ENCODE results near the gene EYS.

EYS gene

DNA sequence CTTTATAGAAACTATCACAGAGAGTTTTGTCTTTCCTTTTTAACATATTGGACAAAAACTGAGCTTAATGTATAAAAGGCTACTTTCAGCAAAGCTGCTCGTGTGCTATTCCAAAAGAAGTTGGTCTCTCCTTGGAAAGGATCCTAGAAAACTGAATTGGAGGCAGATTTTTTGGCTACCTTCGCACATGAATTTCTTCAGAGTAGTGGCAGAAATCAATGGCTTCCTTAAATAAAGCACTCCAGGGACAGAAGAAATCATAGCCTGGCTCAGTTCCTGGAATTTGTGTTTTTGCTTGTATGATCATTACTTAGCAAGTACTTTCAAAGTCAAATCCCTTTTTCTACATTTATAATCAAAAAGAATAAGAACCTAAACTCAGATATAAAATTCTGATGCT is 1291.1 kb downstream of the EYS start:
- DNase-seq = no peak

DNA sequence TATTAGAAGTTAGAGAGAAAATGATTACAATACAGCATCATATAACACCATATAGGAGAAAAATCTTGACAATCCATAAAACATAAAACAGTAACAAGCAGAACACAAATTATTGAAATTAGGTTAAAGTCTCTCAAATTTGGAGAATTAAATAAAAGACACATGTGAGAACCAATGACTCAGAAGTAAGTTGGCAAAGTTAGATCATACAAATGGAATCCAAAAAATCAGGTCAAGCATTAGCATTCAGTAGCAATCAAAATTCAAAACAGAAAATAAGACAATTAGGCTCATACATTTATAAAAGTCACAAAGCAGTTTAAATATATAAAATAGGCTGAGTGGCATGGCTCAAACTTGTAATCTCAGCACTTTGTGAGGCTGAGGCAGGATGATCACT is 1295.8 kb downstream of the EYS start:
- DNase-seq = no peak

DNA sequence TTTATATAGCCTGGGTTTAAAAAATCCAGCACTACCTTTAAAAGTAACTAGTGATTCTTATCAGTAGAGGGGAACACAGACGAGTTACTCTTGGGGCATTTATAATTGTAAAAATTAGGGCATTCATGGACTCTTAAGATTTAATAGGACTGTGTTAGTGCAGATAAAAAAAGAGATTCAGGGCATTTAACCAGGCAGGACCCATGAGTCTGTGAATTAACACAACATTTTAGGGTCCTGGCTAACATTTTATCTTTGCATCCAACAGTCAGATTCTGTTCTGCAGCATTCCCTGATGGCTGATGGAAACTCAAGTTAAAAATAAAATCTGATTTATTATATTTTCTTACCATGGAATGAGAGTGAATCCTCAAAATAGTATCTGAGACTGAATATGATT is 1297.1 kb downstream of the EYS start:
- DNase-seq = no peak

DNA sequence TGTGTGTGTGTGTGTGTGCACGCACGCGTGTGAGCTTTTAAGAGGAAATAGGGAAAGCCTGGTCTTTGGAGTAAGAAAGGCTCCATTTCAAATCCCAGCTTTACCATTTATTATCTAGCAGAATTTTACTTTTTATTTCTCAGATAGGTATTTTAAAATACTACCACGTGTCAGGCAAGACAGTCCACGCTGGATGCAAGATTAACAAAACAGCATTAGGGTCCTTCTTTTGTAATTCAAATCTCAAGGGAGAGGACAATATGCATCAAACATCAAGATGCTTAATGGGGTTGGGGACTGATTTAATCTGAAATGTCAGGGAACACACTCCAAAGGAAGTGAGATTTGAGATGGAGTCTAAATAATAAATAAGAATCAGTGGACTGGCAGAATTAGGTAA is 1302.6 kb downstream of the EYS start:
- no peak for DNase-seq

DNA sequence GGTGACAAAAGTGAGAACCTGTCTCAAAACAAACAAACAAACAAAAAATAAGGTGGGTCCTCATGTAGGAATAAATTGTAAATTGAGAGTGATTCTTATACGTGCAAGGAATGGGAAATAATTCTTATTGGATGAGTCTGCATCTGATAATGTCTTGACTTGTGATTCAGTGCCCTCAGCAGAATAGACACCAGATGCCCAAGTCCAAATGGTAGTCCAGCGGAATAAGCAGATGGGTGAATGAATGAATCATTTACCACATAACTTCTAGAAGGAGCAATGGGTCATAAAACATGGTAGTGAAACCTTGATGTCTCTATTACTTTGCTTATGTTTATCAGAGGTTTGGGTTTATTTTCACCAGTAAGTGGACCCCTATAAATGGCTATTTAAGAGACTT is 1323.7 kb downstream of the EYS start:
- no peak for DNase-seq

DNA sequence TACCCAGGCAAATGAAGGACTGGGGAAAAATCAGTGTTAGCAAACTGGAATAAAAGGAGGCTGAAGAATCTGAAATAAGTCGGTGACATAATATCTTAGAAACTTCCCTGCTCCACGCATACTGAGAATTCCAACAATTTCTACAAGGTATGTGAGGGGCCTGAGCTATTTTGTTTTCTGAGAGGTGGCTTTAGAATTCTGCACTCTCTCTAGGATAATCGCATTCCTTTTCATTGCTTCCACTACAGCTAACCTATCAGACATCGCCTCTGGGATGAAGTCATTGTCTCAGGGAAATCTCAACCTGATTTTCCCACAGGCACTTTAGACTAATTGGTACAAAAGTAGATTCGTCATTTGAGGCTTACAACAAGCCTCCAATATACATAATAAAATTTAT is 1330.6 kb downstream of the EYS start:
- no peak for DNase-seq

DNA sequence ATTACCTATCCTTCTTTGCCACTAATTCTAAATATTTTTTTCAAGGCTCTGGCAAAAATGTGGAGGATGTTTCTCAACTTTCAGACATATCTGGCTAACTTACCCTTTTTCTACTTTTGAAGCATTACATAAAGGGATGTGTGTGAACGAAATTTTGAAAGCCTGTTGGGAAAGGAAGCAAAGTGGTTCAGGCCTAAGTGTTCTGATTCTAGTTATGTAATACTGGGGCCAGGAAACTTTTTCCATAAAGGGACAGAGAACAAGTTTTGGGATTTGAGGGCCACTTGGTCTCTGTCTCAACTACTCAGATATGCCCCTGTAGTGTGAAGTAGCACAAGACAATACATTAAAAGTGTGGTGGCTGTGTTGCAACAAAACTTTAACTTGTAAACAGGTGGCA is 1349.6 kb downstream of the EYS start:
- DNase-seq = no peak

DNA sequence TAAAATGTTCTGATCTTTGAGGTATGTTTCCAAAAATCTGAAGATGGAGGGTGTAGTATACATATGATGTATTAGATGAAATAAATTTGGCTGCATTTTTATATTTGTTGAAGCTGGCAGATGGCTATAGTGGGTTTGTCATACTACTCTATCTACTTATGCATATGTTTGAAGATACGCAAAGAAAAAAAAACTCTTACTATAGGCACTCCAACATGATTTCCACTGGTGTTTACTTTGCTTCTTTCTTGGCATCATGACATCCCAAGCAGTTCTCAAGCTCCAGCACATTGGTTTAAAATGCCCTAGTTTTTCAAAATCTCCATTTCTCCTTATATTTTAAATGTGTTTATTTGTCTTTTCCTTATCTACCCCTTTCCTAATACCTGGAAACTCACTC is 1359.6 kb downstream of the EYS start:
- no peak for DNase-seq

DNA sequence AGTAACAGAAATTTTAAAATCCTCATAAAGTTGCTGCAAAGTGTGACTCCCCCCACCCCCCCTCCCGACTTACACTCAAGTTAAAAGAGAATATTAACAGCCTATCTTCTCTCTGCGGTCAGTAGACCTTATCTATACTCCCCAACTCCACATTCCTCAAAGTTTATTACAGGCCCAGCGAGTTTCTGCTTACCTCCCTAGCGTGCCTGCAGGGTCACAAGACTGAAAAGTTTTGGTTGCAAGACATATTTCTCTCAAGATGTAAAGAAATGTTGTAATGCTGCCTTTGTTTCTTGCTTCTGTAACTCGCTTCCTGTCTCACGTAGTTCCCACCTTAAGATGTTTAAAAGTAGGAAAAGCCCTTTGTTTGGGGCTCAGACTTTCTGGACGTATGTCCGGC is 1371.8 kb downstream of the EYS start:
- no peak for DNase-seq

DNA sequence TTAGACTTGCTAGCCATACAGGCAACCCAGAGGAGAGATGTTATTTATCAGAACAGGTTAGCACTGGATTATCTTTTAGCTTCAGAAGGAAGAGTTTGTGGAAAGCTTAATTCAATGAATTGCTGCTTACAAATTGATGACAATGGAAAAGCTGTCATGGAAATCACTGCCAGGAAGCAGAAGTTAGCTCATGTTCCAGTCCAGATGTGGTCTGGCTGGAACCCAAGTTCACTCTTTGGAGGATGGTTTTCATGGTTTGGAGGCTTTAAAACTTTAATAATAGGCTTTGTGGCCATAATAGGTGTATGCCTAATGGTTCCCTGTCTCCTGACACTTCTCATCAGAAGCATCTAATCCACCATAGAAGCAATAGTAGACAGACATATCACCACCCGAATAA is 1372.4 kb downstream of the EYS start:
- no peak for DNase-seq

DNA sequence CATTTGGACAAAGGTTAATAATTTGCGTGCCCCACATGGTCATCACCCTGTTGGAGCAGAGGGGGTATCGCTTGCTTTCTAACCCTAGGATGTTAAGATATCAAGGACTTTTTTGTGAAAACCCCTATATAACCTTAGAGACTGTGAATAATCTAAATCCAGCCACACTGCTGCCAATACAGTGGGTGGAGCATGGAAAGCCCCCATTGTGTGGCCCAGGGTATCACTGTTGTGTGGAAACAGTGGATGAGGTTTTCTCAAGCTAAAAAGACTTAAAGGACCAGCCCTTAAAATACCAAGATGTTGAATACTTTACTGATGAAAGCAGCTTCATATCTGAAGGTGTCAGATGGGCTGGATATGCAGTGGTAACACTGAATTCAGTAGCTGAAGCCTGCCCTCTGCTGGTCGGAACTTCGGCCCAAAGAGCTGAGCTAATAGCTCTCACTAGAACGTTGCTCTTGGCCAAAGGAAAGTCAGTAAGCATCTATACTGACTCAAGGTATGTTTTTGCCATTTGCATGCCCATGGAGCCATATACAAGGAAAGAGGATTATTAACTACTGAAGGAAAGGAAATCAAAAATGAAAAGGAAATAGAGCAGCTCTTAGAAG is 1376.2 kb downstream of the EYS start:
- no peak for DNase-seq

DNA sequence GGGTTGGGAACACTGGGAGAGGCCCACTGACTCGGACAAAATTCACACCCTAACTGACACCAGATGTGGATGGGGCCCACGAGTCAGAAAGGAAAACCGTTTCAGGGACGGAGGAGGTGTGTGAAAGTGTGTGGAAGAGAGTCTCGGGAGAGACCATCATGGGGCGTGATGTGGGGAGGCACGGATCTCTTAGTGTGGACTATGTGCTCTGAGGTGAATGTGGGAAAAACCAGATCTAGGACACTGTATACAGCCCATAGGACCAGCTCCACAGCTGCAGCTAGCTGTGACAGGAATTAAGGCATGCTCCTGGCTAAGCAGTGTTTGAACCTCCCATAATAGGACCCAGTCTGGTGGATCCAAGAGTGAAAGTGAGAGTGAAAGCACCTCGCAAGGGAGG is 1380.1 kb downstream of the EYS start:
- DNase-seq = no peak

DNA sequence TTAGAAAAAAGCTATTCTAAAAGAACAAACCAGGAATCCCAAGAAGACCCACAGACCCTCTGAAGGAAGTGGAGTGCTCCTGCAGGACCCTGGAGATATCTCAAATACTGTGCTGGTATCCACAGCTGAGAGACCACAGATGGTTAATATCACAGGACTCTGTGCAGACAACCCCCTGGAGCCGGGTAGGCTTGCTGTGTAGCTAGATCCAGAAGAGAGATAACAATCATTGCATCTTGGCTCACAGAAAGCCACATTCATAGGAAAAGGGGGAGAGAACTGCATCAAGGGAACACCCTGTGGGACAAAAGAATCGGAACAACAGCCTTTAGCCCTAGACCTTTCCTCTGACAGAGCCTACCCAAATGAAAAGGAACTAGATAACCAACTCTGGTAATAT is 1381.9 kb downstream of the EYS start:
- no peak for DNase-seq

DNA sequence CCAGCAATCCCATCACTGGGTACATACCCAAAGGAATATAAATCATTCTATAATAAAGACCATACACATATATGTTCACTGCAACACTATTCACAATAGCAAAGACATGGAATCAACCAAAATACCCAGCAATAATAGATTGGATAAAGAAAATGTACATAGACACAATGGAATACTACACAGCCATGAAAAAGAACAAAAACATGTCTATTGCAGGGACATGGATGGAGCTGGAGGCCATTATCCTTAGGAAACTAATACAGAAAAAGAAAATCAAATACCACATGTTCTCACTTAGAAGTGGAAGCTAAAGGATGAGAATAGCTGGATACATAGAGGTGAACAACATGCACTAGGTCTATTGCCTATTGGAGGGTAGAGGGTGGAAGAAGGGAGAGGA is 1396.8 kb downstream of the EYS start:
- DNase-seq = no peak

DNA sequence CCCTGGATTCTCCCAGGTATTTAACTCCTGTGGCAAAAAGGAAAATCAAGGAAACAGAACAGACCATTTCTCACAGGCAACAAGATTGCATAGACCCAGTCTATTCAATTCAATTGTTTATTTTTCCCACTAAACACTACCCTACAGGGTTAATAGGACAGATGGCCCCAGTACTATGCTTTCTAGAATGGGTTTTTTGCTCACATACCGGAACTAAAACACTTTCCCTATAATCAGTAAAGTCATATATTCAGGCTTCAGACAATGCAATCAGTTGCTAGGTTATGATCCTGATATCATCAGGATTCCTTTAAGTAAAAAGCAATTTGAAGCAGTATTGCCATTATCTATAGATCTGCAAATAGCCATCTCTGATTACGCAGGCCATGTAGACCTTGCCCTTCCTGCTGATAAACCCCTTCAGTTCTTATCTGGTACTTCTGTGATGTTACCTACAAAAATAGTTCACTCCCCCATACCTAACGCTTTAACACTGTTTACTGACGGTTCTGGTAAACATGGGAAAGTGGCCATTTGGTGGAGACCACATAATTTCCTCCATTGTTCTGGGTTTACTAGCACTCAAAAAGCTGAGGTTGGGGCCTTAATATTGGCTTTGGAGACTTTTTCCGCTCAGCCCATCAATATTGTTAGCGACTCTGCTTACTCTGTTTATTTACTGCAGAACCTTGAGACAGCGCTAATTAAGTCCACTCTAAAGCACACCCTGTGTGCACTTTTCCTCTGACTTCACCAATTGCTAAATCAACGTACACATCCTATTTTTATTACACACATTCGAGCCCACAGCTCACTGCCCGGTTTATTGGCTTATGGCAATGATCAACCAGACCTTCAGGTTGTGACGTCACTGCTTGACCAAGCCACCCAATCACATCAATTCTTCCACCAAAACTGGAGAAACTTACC is 1405.5 kb downstream of the EYS start:
- no peak for DNase-seq

DNA sequence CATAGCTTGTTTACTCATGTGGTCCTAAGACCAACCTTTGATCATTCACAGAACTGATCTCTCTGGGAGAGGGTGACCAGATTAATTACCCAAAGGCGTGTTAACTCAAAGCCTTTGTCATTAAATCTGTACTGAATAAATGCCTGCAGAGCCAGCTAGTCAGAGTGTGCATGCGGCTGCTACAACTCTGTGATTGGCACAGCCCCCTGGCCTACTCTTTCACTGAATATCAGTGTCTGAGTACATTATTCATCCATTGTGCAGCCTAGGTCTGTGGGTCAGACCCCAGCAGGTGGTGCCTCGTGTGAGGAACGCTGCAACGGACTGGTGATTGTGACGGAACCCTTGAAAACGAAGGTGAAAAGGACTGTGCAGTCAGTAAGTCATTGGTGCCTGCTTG is 1407.8 kb downstream of the EYS start:
- DNase-seq = no peak

DNA sequence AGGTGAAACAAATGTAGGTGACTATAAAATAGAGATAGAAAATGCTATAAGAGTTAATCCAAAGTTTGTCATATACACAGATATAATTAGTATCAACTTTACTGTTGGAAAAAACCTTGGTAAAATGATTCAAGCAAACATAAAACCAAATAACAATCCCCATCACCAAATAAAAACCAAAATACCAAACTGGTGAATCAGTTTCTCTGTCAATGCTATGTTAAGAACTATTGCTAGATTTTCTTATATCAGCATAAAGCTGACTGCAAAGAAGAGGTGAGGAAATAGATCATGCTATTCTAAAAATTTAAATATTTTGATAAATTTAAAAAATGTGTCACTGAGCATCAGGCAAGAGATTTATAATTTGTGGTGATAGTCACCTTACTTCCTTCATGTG is 1413.0 kb downstream of the EYS start:
- no peak for DNase-seq

DNA sequence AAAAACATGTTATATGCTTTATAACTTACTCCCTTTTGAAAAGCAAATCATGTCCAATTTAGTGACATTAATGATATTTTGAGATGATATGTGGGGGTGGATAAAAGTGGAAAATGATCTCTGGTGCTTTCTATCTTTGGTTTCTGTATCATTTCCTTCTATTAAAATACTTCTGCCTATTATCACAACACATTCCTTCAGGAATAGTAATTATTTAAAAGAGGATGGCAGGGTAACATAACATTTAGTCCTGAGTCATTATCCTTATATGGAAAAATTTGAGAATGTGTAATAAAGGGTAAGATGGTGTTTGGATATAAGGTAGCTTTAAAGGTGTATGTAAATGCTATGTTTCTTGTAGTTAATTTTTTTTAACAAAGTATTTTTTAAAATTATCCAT is 1413.7 kb downstream of the EYS start:
- DNase-seq = no peak

DNA sequence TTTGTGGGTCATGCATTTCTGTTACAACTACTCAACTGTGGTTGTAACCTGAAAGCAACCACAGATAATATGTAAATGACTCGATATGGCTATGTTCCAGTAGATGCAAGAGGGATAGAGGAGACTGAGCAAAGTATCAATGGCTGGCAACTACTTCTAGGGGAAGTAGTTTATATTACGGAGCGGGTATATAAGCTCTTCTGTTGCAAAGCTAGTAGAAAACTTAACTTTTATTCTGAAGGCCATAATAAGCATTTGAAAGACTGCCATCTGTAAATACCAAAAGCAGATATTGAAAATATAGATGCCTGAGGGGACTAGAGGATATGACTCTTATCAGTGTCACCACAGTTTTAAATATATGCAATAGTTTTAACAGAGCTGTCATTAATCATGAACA is 1416.2 kb downstream of the EYS start:
- no peak for DNase-seq

DNA sequence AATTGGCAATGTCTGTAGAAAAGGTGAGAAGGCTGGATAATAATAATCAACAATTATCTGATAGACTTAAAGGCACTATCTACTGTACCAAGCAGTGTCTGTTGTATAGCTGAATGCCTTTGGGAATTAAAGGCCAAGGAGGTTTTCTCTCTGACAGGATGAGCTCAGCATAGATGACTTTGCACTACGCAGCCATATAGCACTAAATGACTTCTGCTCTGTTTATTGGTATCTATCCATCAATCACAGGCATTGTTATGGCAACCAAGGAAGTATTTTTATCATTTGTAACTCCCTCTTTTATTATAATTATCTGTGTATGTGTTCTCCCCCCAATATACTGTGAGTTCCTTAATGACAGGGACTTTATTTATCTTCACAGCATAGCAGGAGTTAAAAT is 1417.1 kb downstream of the EYS start:
- no peak for DNase-seq

DNA sequence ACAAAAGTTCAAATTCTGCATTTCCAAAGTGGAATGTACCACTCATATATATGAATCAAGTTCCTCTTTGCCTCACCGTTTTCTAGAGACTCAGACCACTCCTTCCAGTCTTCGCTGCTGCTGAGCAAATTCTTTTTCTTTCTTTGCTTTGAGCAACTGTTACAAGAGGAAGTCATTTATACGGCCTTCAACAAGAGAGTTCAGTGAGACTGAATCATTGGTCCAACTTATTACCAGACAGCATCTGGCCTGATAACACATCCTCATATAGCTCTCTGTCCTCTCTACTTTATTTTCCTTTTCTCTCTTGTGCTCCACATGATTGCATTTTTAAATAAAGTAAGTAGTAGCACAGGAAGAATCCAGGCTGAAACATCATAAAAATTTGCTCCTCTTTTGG is 1418.7 kb downstream of the EYS start:
- DNase-seq = no peak

DNA sequence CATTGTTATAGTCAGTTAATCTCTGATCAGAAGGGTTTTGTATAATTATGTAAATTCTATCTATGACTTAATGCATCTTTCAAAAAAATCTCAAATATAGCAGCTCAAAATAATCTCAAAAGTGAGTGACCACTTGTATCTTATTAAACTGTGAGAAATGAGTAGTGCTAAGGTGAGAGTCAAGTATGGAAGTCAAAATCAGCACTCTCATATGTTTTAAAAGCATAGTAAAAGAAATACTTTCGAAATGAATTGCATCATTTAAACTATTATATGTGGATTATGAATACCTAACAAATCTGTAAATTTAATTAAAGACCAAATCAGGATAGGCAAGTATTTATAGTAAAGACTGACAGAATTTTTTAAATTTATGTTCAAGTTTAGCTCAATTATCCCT is 1425.9 kb downstream of the EYS start:
- no peak for DNase-seq

DNA sequence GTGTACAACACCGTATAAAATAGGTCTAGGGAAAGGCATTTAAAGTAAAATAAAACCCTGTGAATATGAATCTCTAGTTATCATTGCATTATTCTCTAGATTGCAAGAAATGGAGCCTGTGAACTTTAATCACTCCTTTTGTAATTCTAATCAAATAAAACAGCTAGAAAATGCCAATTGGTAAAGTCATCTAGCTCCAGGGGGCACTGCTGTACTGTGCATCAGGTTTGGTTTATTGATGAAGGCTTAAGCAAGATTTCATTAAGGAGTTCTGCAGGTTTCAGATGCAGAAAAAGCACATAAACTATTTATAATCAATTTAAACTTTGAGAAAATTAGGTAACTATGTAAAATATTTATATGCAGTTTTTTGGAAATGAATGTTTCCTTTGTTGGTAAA is 1426.5 kb downstream of the EYS start:
- DNase-seq = no peak

DNA sequence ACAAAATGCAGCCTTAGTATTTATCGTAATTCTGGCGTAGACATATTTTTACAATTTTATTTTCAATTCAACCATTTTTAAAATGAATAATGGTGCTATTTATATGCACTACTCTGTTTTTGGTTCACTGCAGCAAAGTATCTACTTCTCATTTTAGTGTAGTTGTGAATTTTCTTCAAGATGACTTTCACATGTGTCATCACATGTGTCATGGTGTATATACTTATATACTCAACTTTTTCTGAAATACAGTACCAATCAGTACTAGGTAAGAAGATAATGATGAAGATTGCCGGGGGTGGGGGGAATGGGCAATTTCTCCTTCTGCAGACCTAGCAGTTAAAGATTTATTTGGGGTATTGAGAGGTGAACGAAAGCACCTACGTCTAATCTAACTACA is 1436.9 kb downstream of the EYS start:
- no peak for DNase-seq

DNA sequence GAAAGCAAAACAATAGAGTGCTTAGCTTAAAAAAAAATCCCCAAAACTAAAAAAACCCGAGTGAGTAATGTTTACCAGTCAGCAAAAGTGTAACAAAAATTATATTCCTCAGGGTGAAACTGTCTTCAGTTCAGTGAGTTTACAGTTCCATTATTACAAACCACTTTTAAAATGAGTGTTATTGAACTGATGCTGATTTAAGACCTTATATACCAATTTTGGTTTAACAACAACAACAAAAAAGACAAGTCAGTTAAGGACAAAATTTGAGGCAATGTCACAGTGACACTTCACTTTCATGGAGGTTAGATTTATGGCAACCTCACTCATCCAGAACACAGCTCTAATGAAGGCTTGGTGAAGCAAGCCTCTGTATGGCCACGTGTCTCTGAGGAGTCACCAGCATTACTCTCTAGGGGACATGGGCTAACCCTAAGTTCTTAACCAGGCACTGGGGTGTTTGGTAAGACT is 1440.6 kb downstream of the EYS start:
- no peak for DNase-seq
